CD4-positive, alpha-beta T cell treated with Interleukin-10 for 1 hour (primary cell): ENCODE measurements around the gene RUBCN.
"Not testable (repeated sequence)": the region's sequence is repeated elsewhere in the genome, so short reads cannot be mapped to it uniquely, and the experiment has no call there.

Source experiments
- DNase-seq: peaks from one replicate; pipeline ENCODE4 v3.0.0-alpha.2; 2020

Gene RUBCN

DNA sequence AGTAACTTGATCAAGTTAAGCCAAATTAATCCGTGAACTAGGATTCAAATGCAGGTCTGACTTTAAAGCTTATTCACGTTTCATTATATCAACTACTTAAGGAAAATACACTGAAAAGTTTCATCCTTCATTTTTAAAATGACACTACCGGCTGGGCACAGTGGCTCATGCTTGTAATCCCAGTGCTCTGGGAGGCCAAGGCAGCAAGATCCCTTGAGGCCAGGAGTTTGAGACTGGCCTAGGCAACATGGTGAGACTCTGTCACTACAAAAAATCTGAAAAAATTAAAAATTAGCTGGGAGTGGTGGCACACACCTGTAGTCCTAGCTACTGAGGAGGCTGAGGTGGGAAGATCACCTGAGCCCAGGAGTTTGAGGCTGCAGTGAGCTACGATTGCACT, 3.7 kb downstream of the RUBCN start:
- no peak for DNase-seq

DNA sequence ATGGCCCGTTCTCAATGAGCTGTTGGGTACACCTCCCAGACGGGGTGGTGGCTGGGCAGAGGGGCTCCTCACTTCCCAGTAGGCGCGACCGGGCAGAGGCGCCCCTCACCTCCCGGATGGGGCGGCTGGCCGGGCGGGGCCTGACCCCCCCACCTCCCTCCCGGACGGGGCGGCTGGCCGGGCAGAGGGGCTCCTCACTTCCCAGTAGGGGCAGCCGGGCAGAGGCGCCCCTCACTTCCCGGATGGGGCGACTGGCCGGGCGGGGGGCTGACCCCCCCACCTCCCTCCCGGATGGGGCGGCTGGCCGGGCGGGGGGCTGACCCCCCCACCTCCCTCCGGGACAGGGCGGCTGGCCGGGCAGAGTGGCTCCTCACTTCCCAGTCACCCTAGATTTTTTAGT, 5.2 kb downstream of the RUBCN start:
- not testable (repeated sequence) for DNase-seq

DNA sequence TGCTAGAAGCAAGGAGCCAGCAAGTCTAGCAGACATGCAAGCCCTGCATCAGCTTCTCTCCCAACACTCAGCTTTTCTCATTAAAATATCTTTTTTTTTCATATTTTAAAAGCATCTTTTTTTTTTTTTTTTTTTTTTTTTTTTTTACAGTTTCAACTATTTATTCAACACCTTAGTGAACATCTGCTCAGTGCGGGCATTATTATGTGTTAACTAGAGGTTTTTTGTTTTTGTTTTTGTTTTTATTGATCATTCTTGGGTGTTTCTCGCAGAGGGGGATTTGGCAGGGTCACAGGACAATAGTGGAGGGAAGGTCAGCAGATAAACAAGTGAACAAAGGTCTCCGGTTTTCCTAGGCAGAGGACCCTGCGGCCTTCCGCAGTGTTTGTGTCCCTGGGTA, 5.9 kb downstream of the RUBCN start:
- DNase-seq = not testable (repeated sequence)

DNA sequence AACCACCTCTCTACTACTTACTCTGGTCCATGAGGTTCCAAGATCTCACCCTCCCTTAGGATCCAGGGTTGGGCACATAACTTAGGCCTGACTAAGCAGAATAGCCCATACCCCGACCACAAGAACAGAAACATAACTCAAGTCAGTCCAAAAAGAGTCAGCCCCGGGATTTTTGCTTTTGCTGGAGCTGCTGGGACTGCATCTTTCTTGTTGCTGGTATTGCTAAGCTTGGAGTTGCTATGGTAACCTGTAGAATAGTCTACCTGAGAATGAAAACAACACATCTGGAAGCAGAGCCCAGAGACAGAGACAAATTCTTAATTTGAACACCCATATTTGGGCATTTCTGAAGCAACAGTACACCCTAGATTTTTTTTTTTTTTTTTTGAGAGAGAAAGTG, 6.5 kb downstream of the RUBCN start:
- no peak for DNase-seq

DNA sequence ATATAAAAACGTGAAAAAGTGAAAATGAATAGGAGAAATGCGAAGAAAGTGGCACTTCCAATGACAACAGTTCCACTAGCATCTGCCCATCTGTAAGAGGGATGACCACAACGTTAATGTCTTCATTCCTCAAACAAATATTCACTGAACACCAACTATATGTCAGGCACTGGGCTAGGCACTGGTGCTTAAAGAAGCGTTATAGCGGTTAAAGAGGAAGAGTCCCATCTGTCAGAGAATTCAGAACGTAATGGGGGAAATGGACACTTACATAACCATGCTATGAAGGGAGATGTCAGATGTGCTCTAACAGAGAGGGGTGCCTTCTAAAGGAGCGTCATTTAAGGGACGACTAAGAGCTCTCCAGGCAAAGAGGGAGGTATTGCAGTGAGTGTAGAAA, 8.2 kb downstream of the RUBCN start:
- no peak for DNase-seq

DNA sequence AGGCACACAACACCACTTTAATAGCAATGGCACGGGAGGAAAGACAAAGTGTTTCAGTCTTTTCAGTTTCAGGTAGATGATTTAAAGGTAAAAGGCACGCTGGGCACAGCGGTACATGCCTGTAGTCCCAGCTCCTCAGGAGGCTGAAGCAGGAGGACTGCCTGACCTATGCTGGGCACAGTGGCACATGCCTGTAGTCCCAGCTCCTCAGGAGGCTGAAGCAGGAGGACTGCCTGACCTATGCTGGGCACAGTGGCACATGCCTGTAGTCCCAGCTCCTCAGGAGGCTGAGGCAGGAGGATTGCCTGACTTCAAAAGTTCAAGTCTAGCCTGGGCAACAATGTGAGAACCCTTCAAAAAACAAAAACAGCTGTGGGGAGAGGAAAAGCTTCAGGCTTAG, 8.8 kb downstream of the RUBCN start:
- DNase-seq = not testable (repeated sequence)

DNA sequence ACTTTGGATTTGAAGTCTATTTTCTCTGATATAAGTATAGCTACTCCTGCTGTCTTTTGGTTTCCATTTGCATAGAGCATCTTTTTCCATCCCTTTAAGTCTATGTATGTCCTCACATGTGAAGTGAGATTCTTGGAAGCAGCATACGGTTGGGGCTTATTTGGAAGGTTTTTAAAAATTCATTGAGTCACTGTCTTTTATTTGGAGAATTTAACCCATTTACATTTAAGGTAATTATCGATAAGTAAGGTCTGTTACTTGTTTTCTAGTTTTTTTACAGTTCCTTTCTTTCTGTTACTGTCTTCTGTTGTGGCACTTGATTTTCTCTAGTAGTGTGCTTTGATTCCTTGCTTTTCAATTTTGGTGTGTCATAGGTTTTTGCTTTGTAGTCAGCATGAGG, 14.0 kb downstream of the RUBCN start:
- DNase-seq = no peak

DNA sequence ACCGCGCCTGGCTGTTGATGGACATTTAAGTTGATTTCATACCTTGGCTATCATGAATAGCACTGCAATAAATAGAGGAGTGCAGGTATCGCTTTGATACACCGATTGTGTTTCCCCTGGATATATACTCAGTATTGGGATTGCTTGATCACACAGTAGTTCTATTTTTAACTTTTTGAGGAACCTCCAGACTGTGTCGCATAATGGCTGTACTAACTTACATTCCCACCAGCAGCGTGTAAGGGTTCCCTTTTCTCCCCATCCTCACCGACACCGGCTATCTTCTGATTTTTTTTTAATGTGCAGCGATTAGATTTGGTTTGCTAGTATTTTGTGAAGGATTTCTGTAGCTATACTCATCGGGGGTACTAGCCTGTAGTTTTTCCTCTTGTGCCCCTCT, 16.0 kb downstream of the RUBCN start:
- DNase-seq = no peak

DNA sequence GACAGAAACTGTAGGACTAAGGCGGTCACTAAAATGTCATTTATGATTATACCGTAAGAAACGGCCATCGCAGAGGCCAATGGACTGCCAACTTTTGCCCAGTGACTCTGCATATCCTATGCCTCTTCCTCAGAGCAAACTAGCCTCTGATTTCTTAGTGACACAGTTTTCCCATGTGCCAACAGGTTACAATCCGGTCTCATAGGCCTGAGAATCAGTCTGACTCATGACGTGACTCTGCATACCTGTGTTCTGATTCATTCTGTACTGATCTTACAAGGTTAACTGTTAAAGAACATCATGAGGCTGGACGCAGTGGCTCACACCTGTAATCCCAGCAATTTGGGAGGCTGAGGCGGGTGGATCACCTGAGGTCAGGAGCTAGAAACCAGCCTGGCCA, 17.8 kb downstream of the RUBCN start:
- no peak for DNase-seq

DNA sequence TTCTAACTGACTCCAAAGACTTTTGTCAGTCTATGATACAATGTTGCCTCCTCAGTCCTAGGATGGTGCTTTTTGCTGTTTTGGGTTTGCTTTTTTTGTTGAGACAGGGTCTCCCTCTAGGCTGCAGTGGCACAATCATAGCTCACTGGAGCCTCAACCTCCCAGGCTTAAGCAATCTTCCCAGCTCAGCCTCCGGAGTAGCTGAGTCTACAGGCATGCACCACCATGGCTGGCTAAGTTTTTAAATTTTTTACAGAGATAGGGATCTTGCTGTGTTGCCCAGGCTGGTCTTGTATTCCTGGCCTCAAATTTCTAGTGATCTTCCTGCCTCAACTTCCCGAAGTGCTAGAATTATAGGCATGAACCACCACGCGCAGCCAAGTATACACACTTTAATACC, 22.5 kb downstream of the RUBCN start:
- no peak for DNase-seq

DNA sequence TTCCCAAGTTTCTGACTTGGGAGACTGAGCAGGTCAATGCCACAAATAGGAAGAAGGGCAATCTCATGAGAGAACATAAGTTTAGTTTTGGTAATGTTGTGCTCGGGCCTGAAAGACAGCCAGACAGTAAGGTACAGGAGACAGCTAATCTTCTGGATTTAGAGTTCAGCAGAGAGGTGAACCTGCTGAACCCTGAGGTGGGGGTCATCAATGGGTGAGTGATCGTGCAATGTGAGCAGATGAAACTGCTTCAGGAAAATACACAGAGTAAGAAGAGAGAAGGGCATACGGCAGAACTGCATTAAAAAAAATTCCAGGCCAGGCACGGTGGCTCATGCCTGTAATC, 23.3 kb downstream of the RUBCN start:
- DNase-seq = no peak

DNA sequence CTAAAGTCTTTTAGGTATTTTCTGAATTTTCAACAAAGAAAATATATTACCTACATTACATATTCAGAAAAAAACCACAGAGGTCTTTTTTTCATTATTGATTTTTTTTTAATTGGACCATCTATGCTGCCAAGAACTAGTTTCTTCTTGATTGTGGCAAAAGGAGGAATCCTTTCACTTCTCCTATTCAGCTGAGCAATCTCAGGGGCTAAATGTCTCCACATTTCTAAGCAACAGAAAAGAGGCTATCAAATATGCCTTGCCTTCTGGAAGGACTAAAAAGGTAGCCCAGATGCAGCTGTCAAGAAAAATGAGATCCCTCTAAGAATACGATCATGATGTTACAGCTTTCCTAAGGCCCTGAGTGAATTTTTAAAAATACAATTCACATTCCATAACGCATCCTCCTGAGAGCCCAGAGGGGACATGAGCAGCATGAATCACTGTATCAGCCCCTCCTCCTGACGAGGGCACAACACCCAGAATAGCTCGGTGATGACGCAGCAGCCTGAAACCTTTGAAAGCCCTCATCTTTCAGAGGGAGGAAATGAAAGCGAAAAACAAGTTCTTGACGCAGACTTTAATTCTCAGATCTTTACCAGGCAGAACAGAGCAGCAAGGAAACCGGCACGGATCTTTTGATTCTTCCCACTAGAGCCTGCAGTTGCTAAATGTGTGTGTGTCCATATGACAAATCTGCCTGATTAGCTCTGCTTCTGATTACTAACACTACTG, 24.6 kb downstream of the RUBCN start:
- DNase-seq = peak; percentile 91

DNA sequence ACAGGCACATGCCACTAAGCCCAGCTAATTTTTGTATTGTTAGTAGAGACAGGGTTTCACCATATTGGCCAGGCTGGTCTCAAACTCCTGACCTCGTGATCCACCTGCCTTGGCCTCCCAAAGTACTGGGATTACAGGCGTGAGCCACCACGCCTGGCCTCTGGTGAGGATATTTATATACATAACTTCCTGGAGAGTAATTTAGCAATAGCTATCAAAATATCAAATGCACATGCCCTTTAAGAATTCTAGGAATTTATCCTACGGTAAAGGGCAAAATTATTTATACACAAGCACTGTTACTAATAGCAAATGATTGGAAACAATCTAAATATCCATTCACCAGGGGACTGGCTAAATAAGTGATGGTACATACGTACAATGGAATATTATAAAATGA, 25.7 kb downstream of the RUBCN start:
- DNase-seq = not testable (repeated sequence)

DNA sequence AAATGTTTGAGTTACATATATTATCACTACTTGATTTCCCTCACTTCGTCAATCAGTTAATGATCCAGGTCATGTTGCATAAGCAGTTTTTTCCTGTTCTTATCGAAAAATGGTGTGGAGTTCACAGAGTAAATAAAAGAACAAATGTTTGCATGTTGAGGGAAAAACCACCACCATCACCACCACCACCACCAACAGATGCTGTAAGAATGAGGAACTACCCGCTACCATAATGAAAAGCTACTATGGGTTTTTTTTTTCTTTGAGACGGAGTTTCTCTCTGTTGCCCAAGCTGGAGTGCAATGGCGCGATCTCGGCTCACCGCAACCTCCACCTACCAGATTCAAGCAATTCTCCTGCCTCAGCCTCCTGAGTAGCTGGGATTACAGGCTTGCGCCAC, 27.6 kb downstream of the RUBCN start:
- DNase-seq = no peak

DNA sequence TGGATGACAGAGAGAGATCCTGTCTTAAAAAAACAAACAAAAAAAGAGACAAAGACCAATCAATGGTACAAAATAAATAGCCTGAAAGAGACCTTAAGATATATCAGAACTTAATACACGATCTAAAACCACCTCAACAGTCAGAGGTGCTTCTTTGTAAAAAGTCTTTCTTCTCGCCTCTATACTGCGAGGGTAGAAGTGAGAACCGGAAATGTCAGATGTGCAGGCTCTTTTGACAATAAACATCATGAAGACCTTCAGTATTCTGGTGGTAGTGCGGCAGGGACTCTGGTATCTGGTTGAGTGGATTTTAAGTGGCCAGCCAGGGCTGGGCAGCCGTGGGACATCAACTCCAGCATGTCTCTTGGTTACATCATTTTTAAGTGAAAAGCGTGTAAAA, 30.0 kb downstream of the RUBCN start:
- peak; percentile 13 for DNase-seq

DNA sequence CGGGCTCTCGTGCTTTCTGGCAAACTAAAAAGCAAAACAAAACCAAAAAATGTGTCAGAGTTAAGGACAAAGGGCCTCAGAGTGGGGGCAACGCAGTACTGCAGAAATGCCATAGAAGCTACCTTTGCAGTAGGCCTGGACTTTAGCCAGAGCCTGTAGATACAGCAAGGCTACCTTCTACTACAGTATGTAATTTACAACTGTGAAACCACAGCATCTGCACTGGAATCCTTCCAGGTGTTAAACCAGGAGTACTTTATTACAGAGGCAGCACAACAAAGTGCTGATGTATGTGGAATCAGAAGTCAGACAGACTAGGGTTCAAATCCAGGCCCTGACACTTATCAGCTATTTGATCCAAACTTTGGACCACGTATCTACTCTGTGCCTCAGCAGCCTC, 34.9 kb downstream of the RUBCN start:
- no peak for DNase-seq

DNA sequence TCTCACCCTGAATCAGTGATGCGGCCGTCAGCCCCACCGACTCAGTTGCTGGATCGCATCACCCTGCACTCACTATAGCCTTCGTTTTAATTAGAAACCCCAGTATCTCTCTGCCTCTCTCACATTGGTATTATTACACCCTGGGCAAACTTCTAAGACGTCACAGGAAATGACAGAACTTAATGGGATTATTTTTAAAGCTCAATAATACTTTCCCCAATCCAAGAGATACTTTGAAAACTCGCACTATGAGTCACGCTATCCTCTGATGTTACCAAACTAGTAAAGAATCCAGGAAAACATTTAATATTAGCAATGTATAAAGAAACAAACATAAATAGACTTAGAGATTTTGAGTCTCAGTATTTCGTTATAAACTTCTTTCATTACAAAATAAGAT, 36.6 kb downstream of the RUBCN start:
- no peak for DNase-seq

DNA sequence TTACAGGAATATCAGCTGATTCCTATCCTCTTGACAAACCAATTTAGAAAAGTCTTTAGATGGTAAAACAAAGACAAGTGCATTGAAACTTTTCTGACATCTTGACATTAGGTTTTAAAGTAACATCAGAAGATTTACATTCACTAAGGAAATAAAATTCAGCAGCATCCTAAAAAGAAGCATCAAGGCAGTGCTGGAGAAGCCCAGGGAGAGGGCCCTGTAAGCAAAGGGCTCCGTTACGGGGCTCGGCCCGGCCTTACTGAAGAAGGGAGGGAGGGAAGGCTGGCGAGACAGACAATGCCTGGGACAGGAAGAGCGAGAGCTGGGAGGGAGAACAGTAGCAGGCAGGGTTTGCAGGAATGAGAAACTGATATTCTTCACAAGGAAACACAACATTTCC, 39.3 kb downstream of the RUBCN start:
- DNase-seq = no peak

DNA sequence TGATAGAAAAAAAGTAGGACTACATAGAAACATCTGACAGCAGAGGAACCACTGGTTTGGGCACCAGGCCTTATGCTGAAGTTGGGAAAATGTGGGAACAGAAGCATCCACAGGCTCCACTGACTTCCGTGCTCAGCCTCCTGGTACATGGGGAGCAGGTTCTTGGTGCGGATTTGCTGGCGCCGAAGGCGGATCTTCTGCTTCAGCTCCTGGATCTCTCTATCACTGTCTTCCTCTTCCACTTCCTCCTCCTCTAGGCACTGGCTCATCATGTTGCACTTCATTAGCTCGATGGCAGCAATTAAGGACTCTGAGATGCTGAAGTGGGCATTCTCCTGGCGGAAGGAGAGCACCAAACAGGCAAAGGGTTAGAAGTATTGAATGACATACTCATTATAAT, 42.5 kb downstream of the RUBCN start:
- no peak for DNase-seq

DNA sequence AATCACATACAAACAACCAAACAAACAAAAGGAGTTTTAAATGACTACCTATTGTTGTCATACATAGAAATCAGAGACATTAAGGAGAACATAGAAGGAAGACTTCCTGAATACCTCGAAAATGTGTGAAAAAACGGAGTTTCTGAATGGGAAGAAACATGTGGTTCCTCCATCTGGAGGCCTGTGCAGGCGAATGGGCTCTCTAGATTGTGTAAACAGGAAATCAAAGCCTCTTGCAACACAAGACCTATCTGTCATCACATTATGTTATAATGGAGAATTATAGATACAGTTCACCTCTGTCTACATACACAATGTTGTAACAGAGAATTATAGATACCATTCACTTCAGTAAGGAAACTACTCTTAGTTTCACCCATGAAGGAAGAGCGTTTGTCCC, 44.1 kb downstream of the RUBCN start:
- no peak for DNase-seq

DNA sequence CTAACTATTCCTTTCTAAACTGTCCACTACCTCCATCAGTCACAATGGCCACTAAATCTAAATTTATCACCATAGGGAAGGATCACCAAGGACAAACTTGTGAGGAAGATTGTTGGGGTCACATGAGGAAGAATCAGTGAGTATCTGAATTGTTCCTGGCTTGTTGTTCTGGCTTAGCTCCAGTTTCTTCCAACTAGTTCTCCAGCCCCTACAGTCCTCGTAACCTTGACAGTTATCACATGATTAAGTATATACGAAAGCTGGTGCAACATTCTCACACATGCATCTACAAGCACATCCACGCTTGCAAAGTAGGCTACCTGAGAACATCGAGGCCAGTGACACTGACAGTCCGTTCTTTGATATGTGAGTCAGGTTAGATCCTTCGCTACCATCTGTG, 46.0 kb downstream of the RUBCN start:
- no peak for DNase-seq

DNA sequence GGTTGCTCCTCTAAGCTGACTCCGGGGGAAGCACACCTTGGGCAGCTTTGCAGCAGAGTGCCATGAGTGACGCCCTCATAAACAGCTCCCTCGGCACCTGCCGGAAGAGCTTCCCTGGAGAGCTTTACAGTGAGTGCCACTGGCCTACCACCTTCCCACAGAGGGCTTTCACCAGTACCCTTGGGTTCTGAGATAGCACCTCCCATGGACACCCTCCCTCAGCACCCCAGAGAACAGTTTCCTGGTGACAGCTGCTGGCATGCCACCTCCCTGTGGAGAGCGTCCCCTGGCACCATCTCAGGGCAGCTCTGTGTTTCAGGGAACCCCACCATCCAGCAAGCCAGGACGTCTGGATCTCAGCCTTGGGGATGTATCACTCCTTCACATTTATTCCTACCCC, 49.1 kb downstream of the RUBCN start:
- DNase-seq = no peak

DNA sequence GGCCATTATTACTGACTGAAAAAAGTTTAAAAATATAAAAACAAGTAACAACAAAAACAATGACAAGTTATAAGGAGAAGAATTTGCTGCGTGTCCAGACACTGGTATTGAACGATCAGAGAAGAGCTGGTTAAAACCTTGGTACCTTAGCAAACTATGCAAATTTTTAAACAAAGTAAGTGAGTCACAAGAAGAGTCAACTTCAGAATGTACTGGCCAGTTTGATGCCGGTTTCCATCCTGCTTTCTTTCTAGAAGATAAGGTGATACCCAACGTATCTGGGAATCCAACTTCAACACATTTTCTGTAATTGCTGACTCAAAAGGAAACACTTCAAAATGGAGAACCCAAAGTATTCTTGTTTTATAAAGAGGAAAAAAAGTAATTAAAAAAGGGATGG, 49.8 kb downstream of the RUBCN start:
- no peak for DNase-seq

DNA sequence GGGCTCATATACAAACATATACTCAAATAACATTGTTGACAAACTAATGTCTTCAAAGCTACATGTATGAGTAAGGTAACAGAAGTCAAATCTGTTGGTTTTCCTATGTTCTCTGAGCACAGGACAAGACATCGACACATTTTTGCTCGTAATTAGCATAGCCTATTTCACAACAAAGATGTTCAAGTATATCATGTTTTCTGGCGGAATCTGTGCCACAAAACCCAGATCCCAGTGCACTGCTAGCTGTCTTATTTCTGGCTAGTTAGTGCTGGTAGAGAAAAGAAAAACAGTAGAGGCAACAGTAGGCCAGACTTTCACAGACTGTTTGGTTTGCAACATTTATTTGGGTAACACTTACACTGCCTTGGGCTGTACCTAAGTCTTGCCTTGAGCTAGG, 51.2 kb downstream of the RUBCN start:
- no peak for DNase-seq

DNA sequence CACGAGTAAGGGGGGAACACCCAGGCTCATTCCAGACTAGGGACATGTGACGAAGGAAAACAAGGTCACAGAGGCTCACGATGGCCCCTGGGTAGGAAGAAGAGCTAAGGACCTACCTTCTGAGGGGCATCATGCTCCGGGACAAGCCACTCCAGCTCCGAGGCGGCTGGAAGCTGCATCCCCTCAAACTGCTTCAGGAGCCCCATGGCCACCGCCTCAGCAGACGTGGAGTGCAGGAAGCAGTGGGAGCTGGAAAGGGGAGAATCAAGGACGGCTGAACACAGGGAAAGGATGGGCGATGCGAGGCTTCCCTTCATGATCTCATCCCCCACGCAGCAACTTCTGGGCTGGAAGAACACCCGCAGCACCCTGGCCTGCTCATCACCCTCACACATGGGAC, 53.5 kb downstream of the RUBCN start:
- no peak for DNase-seq

DNA sequence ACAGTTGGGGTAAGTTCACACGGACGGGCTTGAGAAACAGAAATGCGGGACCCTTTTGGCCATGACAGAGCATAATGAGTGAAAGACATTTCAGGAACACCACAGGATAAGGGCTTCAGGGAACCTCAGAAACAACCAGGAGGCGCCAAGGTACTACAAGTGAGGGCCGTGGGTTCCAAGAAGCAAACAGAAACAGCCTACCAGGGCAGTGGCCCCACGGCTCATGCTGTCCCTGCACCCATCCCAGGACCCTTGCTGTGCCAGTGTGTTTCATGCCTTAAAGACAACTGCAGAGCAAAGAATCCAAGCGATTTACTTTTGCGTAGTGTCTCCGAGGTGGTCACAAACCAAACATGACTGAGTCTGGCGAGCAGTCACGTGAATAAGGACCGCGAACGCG, 54.0 kb downstream of the RUBCN start:
- DNase-seq = no peak
